HepG2 (cell line): ENCODE data around the gene PYHIN1. TPM values are rescaled to one million over a fixed set of nuclear protein-coding genes. Genes with fewer than 3 reads are reported as not detected.

Source experiments
- ATAC-seq: fragments of 200-7000 bp; cut with Tn5 transposase; 3 replicates; pipeline ENCODE4 v1.9.1; 2020; ENCODE audit warnings: mild to moderate bottlenecking, moderate library complexity
- BruUV-seq: library from RNA; stranded (reverse); fragments of 400-500 nt; replicated peaks from 2 replicates; lab custom pipeline; 2021; lab: Mats Ljungman, UMichigan
- CTCF ChIA-PET: fragments of 300-600 bp; formaldehyde crosslinking; extraction: SDS; loops from one replicate; lab custom pipeline; 2021; ENCODE audit warnings: low total read pairs, inconsistent platforms, low intra/inter-chr PET ratio; lab: Yijun Ruan, JAX
- POLR2A ChIA-PET: fragments of 350-600 bp; sonication (Branson Sonifier 250); formaldehyde crosslinking; loops from one replicate; lab custom pipeline; 2020; ENCODE audit warnings: antibody characterized with exemption, inconsistent platforms; lab: Yijun Ruan, JAX
- DNase-seq: peaks from one replicate; pipeline ENCODE4 v3.0.0-alpha.2; 2015; ENCODE audit warnings: low spot score
- FAIRE-seq: peaks from 3 replicates; lab custom pipeline; 2011; peaks lifted over from hg19 to GRCh38; lab: Jason Lieb, UNC
- H2AFZ ChIP-seq: one replicate; pipeline ENCODE4 v1.6.1; 2011; ENCODE audit warnings: low read length, inconsistent platforms
- H3K27ac ChIP-seq: fragments of 300-600 bp; 3 replicates; pipeline ENCODE4 v1.8.0; 2011; ENCODE audit warnings: mixed run types, mild to moderate bottlenecking, mixed read lengths, low read length, inconsistent platforms; ENCODE audit not compliant: insufficient read depth; ENCODE audit errors: extremely low read length
- H3K27me3 ChIP-seq, 2 experiments: fragments of 200-600 bp in 1 of 2; 2 replicates in 1 of 2; 3 replicates in 1 of 2; pipeline versions ENCODE4 v1.6.0 to v1.8.0; 2011; ENCODE audit warnings: low read length in 2 of 2, mild to moderate bottlenecking in 2 of 2, moderate library complexity in 2 of 2, inconsistent platforms in 1 of 2; ENCODE audit not compliant: insufficient read depth in 2 of 2, control insufficient read depth in 1 of 2
- H3K36me3 ChIP-seq, 2 experiments: fragments of 200-600 bp in 1 of 2; replicated peaks in 1 of 2; 2 replicates in 1 of 2; 3 replicates in 1 of 2; pipeline versions ENCODE4 v1.5.1 to v1.8.0; 2011; ENCODE audit warnings: low read length in 2 of 2, inconsistent platforms in 1 of 2; ENCODE audit not compliant: insufficient read depth in 2 of 2, control insufficient read depth in 1 of 2
- H3K4me1 ChIP-seq: 2 replicates; pipeline ENCODE4 v1.5.1; 2012; ENCODE audit warnings: low read length, inconsistent platforms; ENCODE audit not compliant: insufficient read depth
- H3K4me2 ChIP-seq: 2 replicates; pipeline ENCODE4 v1.6.0; 2011; ENCODE audit warnings: low read depth, low read length, inconsistent platforms
- H3K4me3 ChIP-seq, 3 experiments: fragments of 200-600 bp in 1 of 3; sonication (generic), shearing (Covaris generic) in 1 of 3; replicated peaks in 1 of 3; 2 replicates each; pipeline ENCODE4 v1.5.1; 2011 to 2016; ENCODE audit warnings: low read length in 3 of 3, inconsistent platforms in 2 of 3, low read depth in 2 of 3, mild to moderate bottlenecking in 2 of 3, control low read depth in 1 of 3, mixed read lengths in 1 of 3; ENCODE audit not compliant: insufficient read depth in 1 of 3
- H3K79me2 ChIP-seq: one replicate; pipeline ENCODE4 v1.6.1; 2011; ENCODE audit warnings: low read length, inconsistent platforms; ENCODE audit not compliant: insufficient read depth
- H3K9ac ChIP-seq: 2 replicates; pipeline ENCODE4 v1.6.0; 2011; ENCODE audit warnings: mild to moderate bottlenecking, low read depth, low read length, inconsistent platforms; ENCODE audit not compliant: insufficient read depth
- H3K9me3 ChIP-seq: 2 replicates; pipeline ENCODE4 v1.5.1; 2012; ENCODE audit warnings: mild to moderate bottlenecking, low read length
- H4K20me1 ChIP-seq: 2 replicates; pipeline ENCODE4 v1.6.0; 2011; ENCODE audit warnings: inconsistent platforms, mild to moderate bottlenecking, low read length, moderate library complexity; ENCODE audit not compliant: insufficient read depth
- ELF1 ChIP-seq: sonication (generic); formaldehyde crosslinking; IDR thresholded peaks from 2 replicates; pipeline ENCODE4 v1.4.0; 2020; ENCODE audit warnings: missing genetic modification reagents
- GPN1 ChIP-seq: sonication (generic); formaldehyde crosslinking; IDR thresholded peaks from 2 replicates; pipeline ENCODE4 v1.5.1; 2020; ENCODE audit warnings: missing genetic modification reagents, borderline replicate concordance
- HDAC2 ChIP-seq: sonication (generic); formaldehyde crosslinking; IDR thresholded peaks from 2 replicates; pipeline ENCODE4 v1.4.0; 2020; ENCODE audit warnings: missing genetic modification reagents
- MLLT10 ChIP-seq: sonication (generic); formaldehyde crosslinking; IDR thresholded peaks from 2 replicates; pipeline ENCODE4 v1.4.0; 2020; ENCODE audit warnings: missing genetic modification reagents
- PATZ1 ChIP-seq: sonication (generic); formaldehyde crosslinking; IDR thresholded peaks from 2 replicates; pipeline ENCODE4 v1.4.0; 2020; ENCODE audit warnings: missing genetic modification reagents
- SRSF1 ChIP-seq: fragments of 200-400 bp; formaldehyde crosslinking; optimal IDR thresholded peaks from 2 replicates; pipeline ENCODE3; 2017; ENCODE audit warnings: mild to moderate bottlenecking, low read depth, low read length, moderate library complexity
- STAG1 ChIP-seq: sonication (generic); formaldehyde crosslinking; IDR thresholded peaks from 2 replicates; pipeline ENCODE4 v1.4.0; 2020; ENCODE audit warnings: missing genetic modification reagents
- TFE3 ChIP-seq: IDR thresholded peaks from 2 replicates; pipeline ENCODE4 v1.6.1; 2016
- THAP7 ChIP-seq: sonication (generic); formaldehyde crosslinking; IDR thresholded peaks from 2 replicates; pipeline ENCODE4 v1.8.1; 2023; ENCODE audit warnings: mild to moderate bottlenecking, missing genetic modification reagents
- TIGD3 ChIP-seq: sonication (generic); formaldehyde crosslinking; IDR thresholded peaks from 2 replicates; pipeline ENCODE4 v1.5.1; 2020; ENCODE audit warnings: mild to moderate bottlenecking, missing genetic modification reagents, borderline replicate concordance
- ZFAT ChIP-seq: sonication (generic); formaldehyde crosslinking; conservative IDR thresholded peaks from 2 replicates; pipeline ENCODE4 v1.8.1; 2023; ENCODE audit warnings: missing genetic modification reagents, inconsistent platforms
- ZNF142 ChIP-seq: sonication (generic); formaldehyde crosslinking; IDR thresholded peaks from 2 replicates; pipeline ENCODE4 v1.4.0; 2020; ENCODE audit warnings: missing genetic modification reagents
- in situ Hi-C: cut with HindIII; loops from 2 replicates; pipeline ENCODE4 v1.10.0; 2017; ENCODE audit warnings: low pct_unique_long_range_greater_than_20kb; ENCODE audit not compliant: extremely low pct_ligation_motif_present
- intact Hi-C: fragments of 100-400 bp; cut with micrococcal nuclease; formaldehyde crosslinking; loops from one replicate; pipeline ENCODE4 v1.10.0; 2022; ENCODE audit not compliant: unreplicated experiment
- polyA plus RNA-seq, 8 experiments: library from polyadenylated mRNA; depleted of rRNA in 3 of 8; stranded (reverse) in 7 of 8; unstranded in 1 of 8; fragments of >200 nt; fragmentation: Illumina TruSeq in 4 of 8; extraction: Trizol in 4 of 8; gene quantifications; 2 replicates each; pipeline versions ENCODE4 v1.2.1 to v1.2.3, GENCODE V29; 2011 to 2016; ENCODE audit warnings: low read depth in 4 of 8, missing spikeins in 1 of 8, mixed read lengths in 1 of 8; ENCODE audit not compliant: insufficient read depth in 1 of 8
- total RNA-seq, 5 experiments: library from RNA; depleted of rRNA; stranded (reverse); fragments of >200 nt; fragmentation: Illumina TruSeq; extraction: Trizol; gene quantifications; 2 replicates each; pipeline ENCODE4 v1.2.3, GENCODE V29; 2016; ENCODE audit warnings: low read depth in 1 of 5

The PYHIN1 gene
- total and polyA plus RNA-seq, 2 of the 13 experiments (the other 11 are each of a cell fraction or from before 2014, with no cell fraction given): not detected

- TF ChIP-seq TIGD3 (CRISPR knock-in tag) (no peak), STAG1 (CRISPR knock-in tag) (no peak), PATZ1 (CRISPR knock-in tag) (no peak), THAP7 (CRISPR knock-in tag) (no peak), MLLT10 (CRISPR knock-in tag) (no peak), SRSF1 (no peak)
Observed at GRCh38 chr1:158931055-158931737, at the start of gene PYHIN1 (continued).

- H3K27ac ChIP-seq: no peak overlapping the region
- no peaks in the 10 kb centered on the region for H4K20me1 ChIP-seq
- in situ Hi-C loops: no loop called here
- POLR2A ChIA-PET: no interaction called here
- H3K36me3 ChIP-seq: no peaks in the 10 kb centered on the region
- H2AFZ ChIP-seq: no peak overlapping the region
- no peaks in the 10 kb centered on the region for H3K4me1 ChIP-seq
- H3K4me2 ChIP-seq: no peak overlapping the region
- no peaks in the 10 kb centered on the region for H3K27me3 ChIP-seq
- intact Hi-C loops: no loop called here
- no peak overlapping the region for H3K4me3 ChIP-seq
- no TSS peak for BruUV-seq
- H3K9ac ChIP-seq: no peak overlapping the region
- H3K9me3 ChIP-seq: peaks cover 12% of the 10 kb centered on the region
- CTCF ChIA-PET: no interaction called here
- H3K79me2 ChIP-seq: no peaks in the 10 kb centered on the region
- no peak for ATAC-seq
- DNase-seq: no peak
- no peak for FAIRE-seq
- no peak for TF ChIP-seq GPN1
- TF ChIP-seq ZNF142 (CRISPR knock-in tag): no peak
- TF ChIP-seq ZFAT (CRISPR knock-in tag): no peak
- no peak for TF ChIP-seq HDAC2 (CRISPR knock-in tag)
- no peak for TF ChIP-seq ELF1 (CRISPR knock-in tag)
- TF ChIP-seq TFE3 (CRISPR knock-in tag): no peak
Observed at GRCh38 chr1:158893654-158894053, 37.7 kb upstream of the PYHIN1 start.
